ENCODE measurements around the gene OGFR. TPM values are rescaled to one million over a fixed set of nuclear protein-coding genes. Genes with fewer than 3 reads are reported as not detected.

The OGFR gene
- total RNA-seq, 4 donors from 2014 or later: 73.3 to 88.3 (median 76.3) TPM

GRCh38 chr20:62819494-62820174, 15.0 kb downstream of the OGFR start:
- H3K27me3 ChIP-seq: peaks cover 0 to 38% of the 10 kb centered on the region in 2 donors
- H3K36me3 ChIP-seq: no peaks in the 10 kb centered on the region
- TF ChIP-seq CTCF (IDR thresholded peaks at IDR 0.05) (no peak), POLR2A (IDR thresholded peaks at IDR 0.05) (no peak)
- H3K4me1 ChIP-seq: peaks cover 12 to 50% (median 25%) of the 10 kb centered on the region in 4 donors
- H3K9me3 ChIP-seq: no peaks in the 10 kb centered on the region
- H3K4me3 ChIP-seq: no peak overlapping the region
- DNase-seq: no peak
- peak overlapping the region in 1 of 4 donors; percentile 9 for H3K27ac ChIP-seq

- Histone ChIP-seq H3K36me3 (no peaks in the 10 kb centered on the region), H3K27me3 (peaks cover 0 to 32% of the 10 kb centered on the region in 2 donors), H3K9me3 (no peaks in the 10 kb centered on the region), H3K4me3 (no peak overlapping the region), H3K4me1 (peaks cover 12 to 49% (median 27%) of the 10 kb centered on the region in 4 donors), H3K27ac (no peak overlapping the region)
- TF ChIP-seq CTCF (IDR thresholded peaks at IDR 0.05): no peak
- TF ChIP-seq POLR2A (IDR thresholded peaks at IDR 0.05): no peak
- DNase-seq: no peak
Observed at GRCh38 chr20:62820208-62820961, 15.8 kb downstream of the OGFR start.

GRCh38 chr20:62820962-62821725, 16.5 kb downstream of the OGFR start:
- Histone ChIP-seq H3K4me1 (peaks cover 12 to 42% (median 25%) of the 10 kb centered on the region in 4 donors), H3K36me3 (no peaks in the 10 kb centered on the region), H3K4me3 (no peak overlapping the region), H3K27me3 (peaks cover 0 to 24% of the 10 kb centered on the region in 2 donors), H3K9me3 (no peaks in the 10 kb centered on the region), H3K27ac (no peak overlapping the region)
- DNase-seq: no peak
- TF ChIP-seq CTCF (IDR thresholded peaks at IDR 0.05) (no peak), POLR2A (IDR thresholded peaks at IDR 0.05) (no peak)

GRCh38 chr20:62821726-62822210, 17.1 kb downstream of the OGFR start:
- TF ChIP-seq CTCF (IDR thresholded peaks at IDR 0.05): no peak
- TF ChIP-seq POLR2A (IDR thresholded peaks at IDR 0.05): no peak
- peaks cover 9 to 36% (median 19%) of the 10 kb centered on the region in 4 donors for H3K4me1 ChIP-seq
- no peaks in the 10 kb centered on the region for H3K9me3 ChIP-seq
- peaks cover 0 to 19% of the 10 kb centered on the region in 2 donors for H3K27me3 ChIP-seq
- DNase-seq: no peak
- H3K4me3 ChIP-seq: no peak overlapping the region
- no peak overlapping the region for H3K27ac ChIP-seq
- H3K36me3 ChIP-seq: no peaks in the 10 kb centered on the region

- Histone ChIP-seq H3K9me3 (no peaks in the 10 kb centered on the region), H3K27ac (peak overlapping the region in 1 of 4 donors; percentile 61), H3K36me3 (no peaks in the 10 kb centered on the region), H3K4me1 (peaks cover 7 to 31% (median 17%) of the 10 kb centered on the region in 4 donors), H3K27me3 (peaks cover 0 to 15% of the 10 kb centered on the region in 2 donors), H3K4me3 (no peak overlapping the region)
- TF ChIP-seq POLR2A (IDR thresholded peaks at IDR 0.05) (no peak), CTCF (IDR thresholded peaks at IDR 0.05) (no peak)
- no peak for DNase-seq
Observed at GRCh38 chr20:62822239-62822787, 17.7 kb downstream of the OGFR start.

Data from Peyer's patch (tissue), 4 donors.